ENCODE data around the gene FAIM2. TPM values are rescaled to one million over a fixed set of nuclear protein-coding genes. Genes with fewer than 3 reads are reported as not detected.

Gene FAIM2
- total RNA-seq, 1 donor from 2014 or later, result not detected

- no peak for DNase-seq
Observed at GRCh38 chr12:49917166-49917787, 13.6 kb upstream of the FAIM2 start.

GRCh38 chr12:49916129-49916919 is 12.6 kb upstream of the FAIM2 start:
- no peak for DNase-seq

GRCh38 chr12:49912345-49913255 is 8.9 kb upstream of the FAIM2 start:
- DNase-seq, result no peak

GRCh38 chr12:49911213-49911605 is 7.5 kb upstream of the FAIM2 start:
- DNase-seq, result no peak

- DNase-seq, result no peak
Observed at GRCh38 chr12:49910331-49911212, 6.9 kb upstream of the FAIM2 start.

- peak; percentile 58 for DNase-seq
Observed at GRCh38 chr12:49909826-49910225, 6.1 kb upstream of the FAIM2 start.

- no peak for DNase-seq
Observed at GRCh38 chr12:49909356-49909755, 5.7 kb upstream of the FAIM2 start.

GRCh38 chr12:49907352-49907751 is 3.7 kb upstream of the FAIM2 start:
- no peak for DNase-seq

- DNase-seq, result no peak
Observed at GRCh38 chr12:49905718-49906314, 2.1 kb upstream of the FAIM2 start.

- DNase-seq, result no peak
Observed at GRCh38 chr12:49904601-49905000, 901 bp upstream of the FAIM2 start.

GRCh38 chr12:49903351-49903699 is 375 bp downstream of the FAIM2 start:
- no peak for DNase-seq

- DNase-seq, result no peak
Observed at GRCh38 chr12:49902399-49903350, 1.0 kb downstream of the FAIM2 start.

GRCh38 chr12:49901986-49902385 is 1.7 kb downstream of the FAIM2 start:
- DNase-seq, result no peak

- DNase-seq, result no peak
Observed at GRCh38 chr12:49901026-49901425, 2.7 kb downstream of the FAIM2 start.

- DNase-seq, result no peak
Observed at GRCh38 chr12:49900371-49900770, 3.3 kb downstream of the FAIM2 start.

GRCh38 chr12:49899921-49900320 is 3.8 kb downstream of the FAIM2 start:
- no peak for DNase-seq

GRCh38 chr12:49899286-49899843 is 4.3 kb downstream of the FAIM2 start:
- no peak for DNase-seq

GRCh38 chr12:49897276-49897675 is 6.4 kb downstream of the FAIM2 start:
- DNase-seq, result no peak

- no peak for DNase-seq
Observed at GRCh38 chr12:49895773-49896172, 7.9 kb downstream of the FAIM2 start.

GRCh38 chr12:49894751-49895148 is 8.9 kb downstream of the FAIM2 start:
- DNase-seq, result no peak
